GDM1 (cell line): ENCODE data around the gene SEZ6L.

Experiments used
- DNase-seq: peaks from one replicate; lab custom pipeline; 2025; lab: John Stamatoyannopoulos, UW

SEZ6L gene

DNA sequence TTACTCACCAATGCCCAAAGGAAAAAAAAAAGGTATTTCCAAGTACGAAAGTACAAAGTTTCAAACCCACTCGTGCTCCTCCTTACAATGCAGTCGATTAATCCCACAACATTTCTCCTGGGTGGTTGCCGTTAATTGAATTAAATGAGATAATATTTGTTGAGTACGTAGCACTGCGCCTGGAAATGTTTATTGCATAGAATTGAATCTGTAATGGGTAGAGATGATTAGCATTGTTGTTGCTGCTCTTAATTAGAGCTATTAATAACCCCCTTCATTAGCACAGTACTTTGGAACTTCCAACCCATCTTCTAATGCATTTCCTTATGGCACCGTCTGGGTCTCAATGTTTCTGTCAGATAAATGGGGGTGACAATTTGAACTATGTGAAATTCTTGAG lies 77.3 kb downstream of the SEZ6L start:
- no peak for DNase-seq

GRCh38 chr22:26251869-26252268 lies 82.6 kb downstream of the SEZ6L start:
- DNase-seq = no peak

GRCh38 chr22:26259510-26259909 lies 90.2 kb downstream of the SEZ6L start:
- DNase-seq = no peak

GRCh38 chr22:26264162-26264561 lies 94.9 kb downstream of the SEZ6L start:
- no peak for DNase-seq

DNA sequence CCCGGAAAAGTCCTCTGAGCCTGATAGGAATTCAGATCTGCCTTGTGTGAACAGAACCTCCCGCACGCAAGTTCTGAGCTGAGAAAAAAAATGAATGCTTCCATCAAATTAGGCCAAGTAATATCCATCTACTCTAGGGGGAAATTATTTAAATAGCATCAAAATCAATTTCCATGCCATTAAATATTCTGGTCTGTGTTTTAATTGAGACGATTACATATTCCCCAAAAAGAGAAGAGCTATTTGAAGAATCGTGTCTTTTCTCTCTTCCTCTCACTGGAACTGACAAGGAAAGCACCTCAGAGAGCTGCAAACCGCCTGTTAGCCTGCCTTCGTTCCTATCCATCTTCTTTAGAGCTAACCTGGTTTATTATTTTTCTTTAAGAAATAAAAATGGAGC lies 96.0 kb downstream of the SEZ6L start:
- no peak for DNase-seq

GRCh38 chr22:26265909-26266308 lies 96.6 kb downstream of the SEZ6L start:
- DNase-seq = no peak

DNA sequence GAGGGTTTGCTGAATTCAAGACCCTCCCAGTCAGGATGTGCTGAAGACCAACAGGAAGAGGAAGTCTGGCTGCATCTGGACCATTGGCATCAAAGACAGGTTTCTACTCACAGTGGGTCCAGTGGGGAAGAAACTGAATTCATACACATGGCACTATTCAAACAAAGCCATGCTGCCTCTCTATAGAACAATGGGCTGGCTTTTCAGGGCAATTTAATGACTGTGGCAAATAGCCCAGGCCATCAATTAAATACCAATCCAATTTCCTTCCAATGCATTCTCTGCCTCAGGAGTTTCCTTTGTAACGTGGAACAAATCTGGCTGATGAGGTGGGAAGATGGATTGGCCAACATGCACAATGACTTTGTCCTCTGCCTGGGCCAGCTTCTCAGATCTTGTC lies 98.6 kb downstream of the SEZ6L start:
- no peak for DNase-seq

DNA sequence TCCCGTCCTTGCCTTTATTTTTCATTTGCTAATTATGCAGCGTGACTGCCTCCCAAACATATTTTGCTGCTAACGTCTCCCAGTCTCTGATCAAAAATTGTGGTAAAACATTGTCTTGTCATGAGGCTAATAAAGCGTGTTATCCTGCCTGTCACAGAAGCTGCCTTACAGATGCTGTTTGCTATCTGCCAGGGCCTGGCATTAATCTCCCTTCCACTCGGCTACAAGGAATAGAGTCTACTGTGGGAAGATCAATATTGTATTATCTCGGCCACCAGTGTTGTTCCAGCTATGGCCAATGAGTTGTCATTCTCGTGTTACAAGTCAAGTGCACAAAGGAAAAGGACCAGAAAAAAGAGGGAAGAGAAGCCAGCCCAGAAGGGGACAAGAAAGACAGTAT lies 100.3 kb downstream of the SEZ6L start:
- DNase-seq = no peak

- no peak for DNase-seq
Observed at GRCh38 chr22:26271427-26271826, 102.2 kb downstream of the SEZ6L start.

DNA sequence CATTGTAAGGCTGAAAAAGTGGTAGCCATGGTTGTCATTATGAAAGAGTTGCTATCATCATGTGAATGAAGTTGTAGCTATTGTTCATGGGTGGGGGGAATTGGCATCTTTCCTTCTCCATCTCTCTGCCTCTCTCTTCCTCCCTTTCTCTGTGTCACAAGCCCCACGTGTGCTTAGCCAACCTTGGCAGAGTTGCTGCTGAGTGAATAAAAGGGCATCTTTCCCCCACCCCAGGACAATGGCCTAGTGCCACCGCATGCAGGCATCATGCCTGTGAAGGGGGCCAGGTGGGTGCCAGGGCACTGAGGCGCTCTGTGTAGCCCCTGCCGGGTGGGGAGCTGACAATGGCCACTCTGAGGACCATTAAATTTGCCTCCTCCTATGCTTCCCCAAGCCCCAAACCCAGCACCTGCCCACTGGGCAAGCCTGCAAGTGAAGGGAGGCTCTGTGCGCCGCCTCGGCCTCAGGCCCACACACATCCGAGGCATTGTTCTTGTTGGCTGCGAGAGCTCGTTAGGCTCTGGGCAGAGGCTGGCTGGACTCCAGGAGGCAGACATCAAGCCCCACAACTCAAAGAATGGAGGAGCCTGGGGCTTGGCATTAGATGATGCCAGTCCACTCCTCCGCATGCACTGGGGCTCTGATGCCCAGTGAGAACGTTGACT lies 103.9 kb downstream of the SEZ6L start:
- DNase-seq = no peak

GRCh38 chr22:26276529-26277160 lies 107.4 kb downstream of the SEZ6L start:
- no peak for DNase-seq

DNA sequence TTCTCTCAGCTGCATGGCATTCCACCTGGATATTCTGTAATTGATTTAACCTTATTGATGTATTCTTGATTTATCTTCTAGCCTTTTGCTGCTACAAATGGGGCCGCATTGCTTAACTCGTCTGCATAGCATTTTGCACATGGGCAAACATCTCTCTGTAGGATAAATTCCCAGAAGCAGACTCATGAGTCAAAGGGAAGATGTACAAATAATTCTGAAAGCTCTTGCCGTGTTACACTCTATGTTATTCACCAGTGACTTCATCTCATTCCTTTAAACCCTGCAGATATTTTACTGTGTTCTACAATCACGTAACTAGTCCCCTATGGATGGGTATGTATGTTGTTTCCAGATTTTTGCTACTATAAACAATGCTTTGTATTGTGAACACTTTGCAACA lies 112.7 kb downstream of the SEZ6L start:
- DNase-seq = no peak

- no peak for DNase-seq
Observed at GRCh38 chr22:26283330-26283729, 114.1 kb downstream of the SEZ6L start.

DNA sequence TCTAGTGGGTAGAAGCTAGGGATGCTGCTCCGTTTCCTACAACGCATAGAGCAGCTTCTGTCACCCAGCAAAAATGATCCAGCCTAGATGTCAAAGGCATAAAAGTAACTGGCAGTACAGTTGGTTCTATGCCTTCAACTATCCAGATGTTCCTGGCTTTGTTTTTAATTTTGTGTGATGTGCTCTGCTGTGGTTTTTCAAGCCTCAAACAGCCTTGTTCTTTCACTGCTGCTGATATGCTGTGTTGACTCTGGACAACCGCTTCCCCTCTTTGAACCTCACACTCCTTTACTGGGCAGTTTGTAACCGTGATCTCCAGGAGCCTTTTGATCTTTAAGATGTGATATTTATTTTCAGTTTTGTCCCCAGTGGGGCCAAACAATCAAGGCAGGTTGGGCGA lies 116.4 kb downstream of the SEZ6L start:
- no peak for DNase-seq

- no peak for DNase-seq
Observed at GRCh38 chr22:26286091-26286820, 117.0 kb downstream of the SEZ6L start.

- DNase-seq = no peak
Observed at GRCh38 chr22:26287382-26288225, 118.3 kb downstream of the SEZ6L start.

DNA sequence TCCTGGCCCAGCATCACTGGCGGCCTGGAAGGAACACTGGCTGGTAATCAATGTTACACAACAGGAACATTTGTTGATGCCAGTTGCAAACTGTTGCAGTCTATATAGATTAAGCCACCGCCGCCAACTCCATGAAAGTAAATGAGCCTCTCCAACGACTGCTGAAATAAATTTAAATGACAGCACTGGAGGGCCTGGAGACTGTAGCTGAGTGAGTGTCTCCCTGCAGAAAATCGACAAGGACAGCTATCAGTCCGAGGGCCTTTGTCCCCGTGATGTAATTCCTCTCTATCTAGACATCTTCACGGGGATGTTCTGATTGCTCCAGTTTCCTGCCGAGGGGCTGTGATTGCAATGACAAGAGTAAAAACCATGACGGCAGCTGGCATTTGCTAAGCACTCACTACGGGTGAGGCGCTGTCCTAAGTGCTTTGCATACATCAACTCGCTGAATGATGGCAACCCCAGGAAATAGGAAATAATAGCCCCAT lies 120.4 kb downstream of the SEZ6L start:
- no peak for DNase-seq

- DNase-seq = no peak
Observed at GRCh38 chr22:26291940-26292666, 122.8 kb downstream of the SEZ6L start.

DNA sequence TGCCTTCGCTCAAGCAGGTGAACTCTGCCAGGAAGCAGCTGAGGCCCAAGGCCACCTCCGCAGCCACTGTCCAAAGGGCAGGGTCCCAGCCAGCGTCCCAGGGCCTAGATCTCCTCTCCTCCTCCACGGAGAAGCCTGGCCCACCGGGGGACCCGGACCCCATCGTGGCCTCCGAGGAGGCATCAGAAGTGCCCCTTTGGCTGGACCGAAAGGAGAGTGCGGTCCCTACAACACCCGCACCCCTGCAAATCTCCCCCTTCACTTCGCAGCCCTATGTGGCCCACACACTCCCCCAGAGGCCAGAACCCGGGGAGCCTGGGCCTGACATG lies 123.4 kb downstream of the SEZ6L start:
- no peak for DNase-seq

- no peak for DNase-seq
Observed at GRCh38 chr22:26295563-26296126, 126.4 kb downstream of the SEZ6L start.

DNA sequence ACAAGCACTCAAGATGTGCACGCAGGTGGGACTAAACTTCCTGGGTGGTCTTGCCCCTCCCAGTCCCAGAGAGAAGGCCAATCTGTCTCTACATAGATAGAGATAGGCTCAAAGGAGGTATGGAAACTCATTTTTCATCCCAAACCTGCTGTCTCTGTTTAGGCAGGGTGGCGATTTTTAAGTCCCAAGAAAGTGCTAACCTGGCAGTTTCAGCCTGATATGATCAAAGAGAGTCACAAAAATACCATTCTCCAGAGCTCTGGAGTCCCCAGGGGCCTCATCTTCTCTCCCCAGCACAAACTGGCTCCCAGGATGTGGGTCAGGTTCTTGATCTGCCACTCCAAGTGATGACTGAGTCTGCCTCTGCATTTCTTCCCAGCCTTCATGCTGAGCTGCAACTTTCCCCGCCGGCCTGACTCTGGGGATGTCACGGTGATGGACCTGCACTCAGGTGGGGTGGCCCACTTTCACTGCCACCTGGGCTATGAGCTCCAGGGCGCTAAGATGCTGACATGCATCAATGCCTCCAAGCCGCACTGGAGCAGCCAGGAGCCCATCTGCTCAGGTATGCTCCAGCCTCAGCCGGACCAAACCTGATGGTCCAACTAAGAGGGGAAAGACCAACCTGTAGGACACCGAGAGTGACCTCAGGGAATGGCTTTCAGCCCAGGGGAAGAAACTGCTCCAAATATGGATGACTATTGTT lies 129.5 kb downstream of the SEZ6L start:
- no peak for DNase-seq
